Prostate gland (tissue), 2 donors: ENCODE data around the gene CIRBP. TPM values are rescaled to one million over a fixed set of nuclear protein-coding genes. Genes with fewer than 3 reads are reported as not detected.

Experiments used
- DNase-seq: peaks from one replicate; pipeline ENCODE4 v3.0.0-alpha.2; 2019; ENCODE audit warnings: low spot score
- H3K27ac ChIP-seq, 2 donors: fragments of 200-600 bp; sonication (generic); 2 replicates each; pipeline ENCODE4 v1.5.1; 2017 to 2019
- H3K27me3 ChIP-seq: fragments of 200-600 bp; sonication (generic); replicated peaks from 2 replicates; pipeline ENCODE4 v1.5.1; 2019; ENCODE audit not compliant: insufficient read depth
- H3K36me3 ChIP-seq, 2 donors: fragments of 200-600 bp; sonication (generic); 1 replicate in 1 of 2; 2 replicates in 1 of 2; pipeline versions ENCODE4 v1.5.1 to v1.8.1; 2017 to 2019
- H3K4me1 ChIP-seq: fragments of 200-600 bp; sonication (generic); replicated peaks from 2 replicates; pipeline ENCODE4 v1.5.1; 2019
- H3K4me3 ChIP-seq, 2 donors: fragments of 200-600 bp; sonication (generic); 2 replicates each; pipeline ENCODE4 v1.5.1; 2017 to 2019
- H3K9me3 ChIP-seq: fragments of 200-600 bp; sonication (generic); 2 replicates; pipeline ENCODE4 v1.5.1; 2017
- POLR2A ChIP-seq: fragments of 450-650 bp; IDR thresholded peaks from one replicate; pipeline ENCODE4 v1.6.1; 2016; ENCODE audit warnings: antibody characterized with exemption, mild to moderate bottlenecking
- POLR2AphosphoS5 ChIP-seq: sonication (generic); formaldehyde crosslinking; IDR thresholded peaks from one replicate; pipeline ENCODE4 v1.6.1; 2017; ENCODE audit warnings: antibody characterized with exemption
- WGBS: methylation state at CpG from one replicate; pipeline ENCODE4 v1.1.5; 2018; 5-methylcytosine and 5-hydroxymethylcytosine counted together
- intact Hi-C: fragments of 100-400 bp; cut with DNase I; formaldehyde crosslinking; loops from one replicate; pipeline ENCODE4 v1.14.2; 2022
- total RNA-seq, 2 donors: library from RNA; depleted of rRNA; stranded (reverse); fragments of >200 nt; gene quantifications; one replicate each; pipeline ENCODE4 v1.1.0, GENCODE V29; 2016
- TF ChIP-seq, protein P1 (sequence below), 4 experiments: fragments of 200-600 bp in 2 of 4; fragments of 450-650 bp in 2 of 4; sonication (generic) in 2 of 4; IDR thresholded peaks; 1 replicate in 3 of 4; 2 replicates in 1 of 4; pipeline ENCODE4 v1.5.1; 2016 to 2019; ENCODE audit warnings: antibody characterized with exemption in 4 of 4, mild to moderate bottlenecking in 2 of 4, moderate library complexity in 2 of 4

Gene CIRBP
- total RNA-seq, 2 donors from 2014 or later: 753 to 863 TPM

- H3K27ac ChIP-seq: no peak overlapping the region
- TF ChIP-seq, protein P1, sequence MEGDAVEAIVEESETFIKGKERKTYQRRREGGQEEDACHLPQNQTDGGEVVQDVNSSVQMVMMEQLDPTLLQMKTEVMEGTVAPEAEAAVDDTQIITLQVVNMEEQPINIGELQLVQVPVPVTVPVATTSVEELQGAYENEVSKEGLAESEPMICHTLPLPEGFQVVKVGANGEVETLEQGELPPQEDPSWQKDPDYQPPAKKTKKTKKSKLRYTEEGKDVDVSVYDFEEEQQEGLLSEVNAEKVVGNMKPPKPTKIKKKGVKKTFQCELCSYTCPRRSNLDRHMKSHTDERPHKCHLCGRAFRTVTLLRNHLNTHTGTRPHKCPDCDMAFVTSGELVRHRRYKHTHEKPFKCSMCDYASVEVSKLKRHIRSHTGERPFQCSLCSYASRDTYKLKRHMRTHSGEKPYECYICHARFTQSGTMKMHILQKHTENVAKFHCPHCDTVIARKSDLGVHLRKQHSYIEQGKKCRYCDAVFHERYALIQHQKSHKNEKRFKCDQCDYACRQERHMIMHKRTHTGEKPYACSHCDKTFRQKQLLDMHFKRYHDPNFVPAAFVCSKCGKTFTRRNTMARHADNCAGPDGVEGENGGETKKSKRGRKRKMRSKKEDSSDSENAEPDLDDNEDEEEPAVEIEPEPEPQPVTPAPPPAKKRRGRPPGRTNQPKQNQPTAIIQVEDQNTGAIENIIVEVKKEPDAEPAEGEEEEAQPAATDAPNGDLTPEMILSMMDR (IDR thresholded peaks at IDR 0.05): no peak
- TF ChIP-seq POLR2AphosphoS5: no peak
- no peak for TF ChIP-seq POLR2A
- WGBS: 91% methylated on average over 18 of the region's 18 CpGs
- peaks cover 9% of the 10 kb centered on the region for H3K27me3 ChIP-seq
- H3K4me3 ChIP-seq: no peak overlapping the region
- H3K36me3 ChIP-seq: no peaks in the 10 kb centered on the region
- DNase-seq: no peak
- no peaks in the 10 kb centered on the region for H3K9me3 ChIP-seq
- no peaks in the 10 kb centered on the region for H3K4me1 ChIP-seq
- intact Hi-C loops: no loop called here
These were observed 19.1 kb downstream of the CIRBP start for GRCh38 chr19:1288226-1288612.

DNA sequence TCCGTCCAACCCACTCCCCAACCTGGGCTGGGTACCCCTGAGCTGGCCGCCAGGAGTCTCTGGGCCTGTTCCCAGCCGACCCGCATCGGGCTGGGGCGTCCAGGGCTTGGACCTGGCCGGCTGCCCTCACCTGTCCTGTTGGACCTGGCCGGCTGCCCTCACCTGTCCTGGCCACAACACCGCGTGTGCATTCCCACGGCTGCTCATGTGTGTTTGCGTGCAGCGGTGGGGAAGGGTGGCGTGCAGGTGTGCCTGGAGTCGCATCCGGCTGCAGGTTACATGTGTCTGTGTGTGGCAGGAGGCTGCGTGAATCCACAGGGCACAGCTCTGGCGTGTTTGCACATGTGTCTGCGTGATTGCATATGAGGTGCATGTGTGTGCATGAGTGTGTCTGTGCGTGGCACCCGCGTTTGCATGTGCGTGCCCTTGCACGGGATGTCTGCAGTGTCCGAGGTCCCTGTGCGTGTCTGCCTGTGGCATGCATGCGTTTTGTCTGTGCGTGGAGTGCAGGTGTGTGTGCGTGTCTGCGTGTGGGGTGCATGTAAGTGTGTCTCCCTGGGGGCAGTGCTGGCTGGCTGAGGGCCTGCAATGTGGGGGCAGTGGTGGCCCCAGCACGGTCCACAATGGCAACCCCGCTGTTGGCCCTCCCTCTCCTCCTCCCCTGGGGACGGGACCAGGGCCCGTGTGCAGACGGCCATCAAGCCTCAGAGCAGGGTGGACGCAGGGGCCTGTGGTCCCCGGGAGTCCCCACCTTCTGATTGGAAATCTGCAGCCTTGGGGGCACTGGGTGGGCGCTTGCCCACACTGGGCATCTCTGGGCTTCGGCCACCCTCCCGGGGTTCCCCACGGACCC, 19.9 kb downstream of the CIRBP start:
- Histone ChIP-seq H3K4me1 (no peaks in the 10 kb centered on the region), H3K27ac (no peak overlapping the region), H3K27me3 (peaks cover 9% of the 10 kb centered on the region), H3K4me3 (no peak overlapping the region), H3K9me3 (no peaks in the 10 kb centered on the region), H3K36me3 (no peaks in the 10 kb centered on the region)
- TF ChIP-seq POLR2A (no peak), POLR2AphosphoS5 (no peak)
- TF ChIP-seq, protein P1 (IDR thresholded peaks at IDR 0.05): no peak
- DNase-seq: no peak
- 82% methylated on average over 35 of the region's 41 CpGs for WGBS
- intact Hi-C loops: no loop called here

GRCh38 chr19:1289686-1290025, 20.5 kb downstream of the CIRBP start:
- peaks cover 9% of the 10 kb centered on the region for H3K27me3 ChIP-seq
- no peak for DNase-seq
- H3K36me3 ChIP-seq: no peaks in the 10 kb centered on the region
- H3K9me3 ChIP-seq: no peaks in the 10 kb centered on the region
- WGBS: 84% methylated on average over 19 of the region's 19 CpGs
- no peak overlapping the region for H3K27ac ChIP-seq
- no peak overlapping the region for H3K4me3 ChIP-seq
- TF ChIP-seq POLR2AphosphoS5 (no peak), POLR2A (no peak)
- TF ChIP-seq, protein P1 (IDR thresholded peaks at IDR 0.05): no peak
- no peaks in the 10 kb centered on the region for H3K4me1 ChIP-seq
- intact Hi-C loops: no loop called here

GRCh38 chr19:1290196-1290702, 21.1 kb downstream of the CIRBP start:
- WGBS: 91% methylated on average over 23 of the region's 24 CpGs
- no peak overlapping the region for H3K27ac ChIP-seq
- TF ChIP-seq, protein P1 (IDR thresholded peaks at IDR 0.05): no peak
- TF ChIP-seq POLR2AphosphoS5 (no peak), POLR2A (no peak)
- H3K36me3 ChIP-seq: no peaks in the 10 kb centered on the region
- DNase-seq: no peak
- no peak overlapping the region for H3K4me3 ChIP-seq
- no peaks in the 10 kb centered on the region for H3K9me3 ChIP-seq
- no peaks in the 10 kb centered on the region for H3K4me1 ChIP-seq
- peaks cover 9% of the 10 kb centered on the region for H3K27me3 ChIP-seq
- intact Hi-C loops: no loop called here
